HG03039 (cell line): ENCODE results near the gene PLCD1.
"Not testable (repeated sequence)": the region's sequence is repeated elsewhere in the genome, so short reads cannot be mapped to it uniquely, and the experiment has no call there.

Experiments used
- ATAC-seq: cut with Tn5 transposase; IDR thresholded peaks from one replicate; pipeline ENCODE4 v1.9.1; 2021; ENCODE audit warnings: mild to moderate bottlenecking, moderate library complexity; ENCODE audit not compliant: unreplicated experiment

The PLCD1 gene

DNA sequence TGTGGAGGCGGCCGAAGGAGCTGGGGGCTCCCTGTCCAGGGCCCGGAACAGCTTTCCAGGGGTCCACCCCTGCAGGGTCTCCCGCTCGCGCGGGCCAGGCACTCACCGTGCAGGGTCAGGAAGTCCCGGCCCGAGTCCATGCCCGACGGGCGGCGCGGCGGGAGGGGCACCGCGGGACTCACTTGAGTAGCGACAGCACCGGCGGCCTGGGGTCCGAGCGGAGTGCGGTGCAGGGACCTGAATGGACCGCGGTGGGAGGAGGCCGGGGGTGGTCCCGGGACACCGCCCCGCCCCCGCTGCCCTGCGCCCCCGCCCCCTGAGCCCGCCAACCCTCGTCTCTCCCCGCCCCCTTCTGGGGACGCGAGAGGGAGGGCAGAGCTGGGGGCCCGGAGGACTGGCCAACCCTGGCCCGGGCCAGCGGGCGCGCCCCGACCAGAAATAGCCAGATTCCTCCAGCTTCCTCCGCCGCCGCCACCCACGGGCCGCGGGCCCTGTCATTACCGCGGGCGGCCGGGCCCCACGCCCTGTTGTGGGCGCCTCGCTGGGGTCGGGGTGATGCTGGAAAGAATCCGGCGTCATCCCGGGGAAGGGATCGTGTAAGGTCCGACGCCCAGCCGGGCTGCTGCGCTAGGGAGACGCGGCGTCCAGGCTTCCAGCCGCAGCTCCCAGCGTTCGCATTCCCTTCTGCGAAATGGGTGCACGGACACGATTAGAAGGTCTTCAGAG lies at the start of gene PLCD1:
Gene PLCD1, minus strand, starts transcription at position 243 of the 726 bp plus-strand sequence. Its CDS starts 103 bp downstream, at position 140.
- no peak for ATAC-seq

DNA sequence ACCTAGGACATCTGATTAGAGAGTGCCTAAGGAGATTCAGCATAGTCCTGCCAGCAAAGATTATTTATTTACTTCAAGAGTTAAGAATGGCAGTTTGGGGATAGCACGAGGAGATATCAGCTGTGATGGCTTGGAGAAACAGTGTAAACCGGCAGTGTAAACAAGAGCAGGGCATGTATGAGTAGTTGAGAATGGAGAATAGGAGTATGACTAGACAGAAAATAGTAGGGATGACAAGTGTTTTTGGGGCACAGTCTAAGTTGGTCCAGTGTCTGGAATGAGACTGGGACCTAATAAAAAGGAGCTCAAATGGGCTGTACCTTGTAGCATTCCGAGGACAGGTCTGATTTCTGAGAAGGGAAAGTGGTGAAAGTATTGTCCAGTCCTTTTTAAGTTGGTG lies 47.6 kb upstream of the PLCD1 start:
- not testable (repeated sequence) for ATAC-seq

DNA sequence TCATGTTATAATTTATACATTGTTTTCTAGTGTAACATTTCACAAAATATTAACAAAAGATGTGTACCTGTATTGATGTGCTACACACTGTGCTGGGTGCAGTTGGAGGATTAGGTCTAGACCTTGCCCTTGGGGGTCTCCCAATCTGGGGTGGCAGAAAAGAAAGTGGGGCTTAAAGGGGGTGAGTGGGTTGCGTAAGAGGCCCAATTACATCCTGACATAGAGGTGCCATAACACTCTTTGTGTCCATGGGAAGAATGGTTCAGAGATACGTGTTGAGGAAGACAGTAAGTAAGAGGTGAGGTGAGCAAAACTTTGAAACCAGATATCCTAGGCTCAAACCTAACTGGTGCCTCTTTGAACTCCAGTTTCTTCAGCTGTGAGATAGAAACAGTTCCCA lies 40.6 kb upstream of the PLCD1 start:
- ATAC-seq, result no peak

- no peak for ATAC-seq
Observed at GRCh38 chr3:38067508-38068233, 38.2 kb upstream of the PLCD1 start.

GRCh38 chr3:38064453-38064852 lies 35.0 kb upstream of the PLCD1 start:
- not testable (repeated sequence) for ATAC-seq

DNA sequence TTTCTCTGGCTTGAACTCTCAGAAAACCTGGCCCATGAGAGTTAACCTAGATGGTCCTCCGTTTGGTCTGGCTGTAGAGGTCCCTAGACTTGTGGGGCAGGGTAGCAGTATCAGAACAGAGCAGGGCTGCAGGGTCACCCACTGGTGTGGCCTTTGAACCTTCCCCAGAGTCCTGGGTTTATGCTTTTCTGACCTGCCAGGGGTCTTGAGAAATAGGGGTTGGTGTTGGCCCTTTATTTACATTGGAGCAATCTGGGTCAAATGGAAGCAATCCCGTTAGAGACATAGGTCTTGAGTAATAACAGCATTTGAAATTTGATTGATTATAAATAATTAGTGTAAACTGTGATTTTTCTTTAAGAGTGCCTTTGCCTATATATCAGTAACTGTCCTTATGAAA lies 33.4 kb upstream of the PLCD1 start:
- ATAC-seq, result no peak

DNA sequence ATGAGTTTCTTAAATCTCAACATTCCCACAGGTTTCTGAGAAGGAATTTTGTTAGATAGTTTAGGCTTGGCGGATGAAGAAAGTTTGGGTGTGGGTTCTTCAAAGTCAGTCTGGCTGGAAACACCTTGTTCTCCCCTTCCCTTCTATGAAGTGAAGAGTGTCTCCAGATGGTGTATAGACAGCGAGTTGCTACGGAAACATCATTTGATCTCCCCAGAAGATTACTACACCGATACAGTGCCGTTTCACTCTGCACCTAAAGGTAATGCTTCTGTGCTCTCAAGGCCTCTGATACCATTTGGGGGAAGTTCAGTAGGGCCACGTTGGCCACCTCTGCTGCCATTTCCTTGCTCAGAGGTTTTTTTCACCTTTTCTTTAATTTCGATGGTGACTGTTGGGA lies 30.1 kb upstream of the PLCD1 start:
- no peak for ATAC-seq

DNA sequence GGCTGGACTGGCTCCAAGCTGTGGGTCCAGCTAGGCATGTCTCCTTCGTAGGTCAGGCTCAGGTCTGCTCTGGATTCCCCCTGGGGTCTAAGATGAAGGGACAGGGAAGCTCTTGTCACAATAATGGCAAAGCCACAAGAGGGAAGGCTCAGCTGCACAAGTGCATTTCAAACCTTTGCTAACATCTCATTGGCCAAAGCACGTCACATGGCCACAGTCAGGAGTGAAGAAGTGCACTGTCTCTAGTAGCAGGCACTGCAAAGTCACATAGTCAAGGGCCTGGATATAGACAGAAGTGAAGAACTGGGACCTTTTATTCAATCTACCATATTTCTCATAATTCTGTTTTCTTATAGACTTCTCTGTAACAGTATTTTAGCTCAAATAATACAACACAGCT lies 29.7 kb upstream of the PLCD1 start:
- no peak for ATAC-seq

GRCh38 chr3:38054499-38055001 lies 25.1 kb upstream of the PLCD1 start:
- no peak for ATAC-seq

- ATAC-seq, result not testable (repeated sequence)
Observed at GRCh38 chr3:38053813-38054498, 24.5 kb upstream of the PLCD1 start.

DNA sequence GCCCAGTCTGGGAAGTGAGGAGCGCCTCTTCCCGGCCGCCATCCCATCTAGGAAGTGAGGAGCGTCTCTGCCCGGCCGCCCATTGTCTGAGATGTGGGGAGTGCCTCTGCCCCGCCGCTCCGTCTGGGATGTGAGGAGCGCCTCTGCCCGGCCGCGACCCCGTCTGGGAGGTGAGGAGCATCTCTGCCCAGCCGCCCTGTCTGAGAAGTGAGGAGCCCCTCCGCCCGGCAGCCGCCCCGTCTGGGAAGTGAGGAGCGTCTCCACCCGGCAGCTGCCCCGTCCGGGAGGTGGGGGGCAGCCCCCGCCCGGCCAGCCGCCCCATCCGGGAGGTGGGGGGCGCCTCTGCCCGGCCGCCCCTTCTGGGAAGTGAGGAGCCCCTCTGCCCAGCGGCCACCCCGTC lies 23.8 kb upstream of the PLCD1 start:
- not testable (repeated sequence) for ATAC-seq

DNA sequence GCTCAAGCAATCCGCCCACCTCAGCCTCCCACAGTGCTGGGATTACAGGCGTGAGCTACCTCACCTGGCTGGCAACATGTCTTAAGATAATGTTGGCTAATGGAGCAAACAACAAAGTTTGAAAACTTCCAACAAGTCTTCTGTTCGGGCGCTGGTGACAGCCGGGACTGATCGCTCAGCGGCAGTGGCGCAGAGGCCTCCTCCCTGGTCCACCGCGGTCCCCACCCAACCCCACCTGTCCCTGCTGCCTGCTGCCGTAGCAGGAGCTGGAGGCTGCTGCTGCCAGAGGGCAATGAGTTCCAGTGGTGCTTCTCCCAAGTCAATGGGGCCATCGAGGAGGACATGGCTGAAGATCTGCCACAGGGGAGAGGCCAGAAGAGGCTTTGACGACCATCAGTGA lies 21.7 kb upstream of the PLCD1 start:
- ATAC-seq, result no peak

DNA sequence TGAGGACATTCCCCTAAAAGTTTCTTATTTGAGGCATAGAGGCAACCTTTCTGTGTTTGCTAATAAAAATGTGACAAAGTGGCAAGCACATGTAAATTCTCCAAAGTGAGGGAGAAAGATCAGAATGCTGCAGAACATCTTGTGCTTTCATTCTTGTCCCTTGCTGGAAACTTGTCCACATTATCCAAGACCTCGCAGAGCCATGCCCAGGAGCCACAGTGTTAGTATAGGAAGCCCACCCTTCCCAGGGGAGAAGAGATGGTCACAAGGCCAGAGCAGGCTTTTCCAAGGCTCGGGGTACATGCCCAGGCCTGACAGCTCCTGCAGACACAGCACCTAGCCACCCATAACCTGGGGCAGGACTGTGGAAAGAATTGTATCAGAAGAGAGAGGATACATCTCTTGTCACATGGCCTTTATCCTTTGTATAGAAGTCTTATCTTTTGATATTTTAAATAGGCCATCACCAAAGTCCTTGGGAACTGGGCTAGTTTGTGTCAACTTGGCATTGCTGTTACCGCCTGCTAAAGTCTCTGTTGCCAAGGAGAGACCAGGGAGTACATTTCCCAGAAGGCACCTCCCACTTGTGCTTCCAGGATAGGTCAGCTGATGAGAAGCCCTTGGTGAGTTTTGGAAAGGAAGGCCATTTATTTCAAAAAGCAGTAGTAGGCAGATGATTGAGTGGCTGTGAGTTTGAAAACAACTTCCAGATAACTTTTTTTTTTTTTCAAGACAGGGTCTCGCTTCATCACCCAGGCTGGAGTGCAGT lies 20.1 kb upstream of the PLCD1 start:
- no peak for ATAC-seq

- no peak for ATAC-seq
Observed at GRCh38 chr3:38047896-38048295, 18.5 kb upstream of the PLCD1 start.

- ATAC-seq, result no peak
Observed at GRCh38 chr3:38046821-38047220, 17.4 kb upstream of the PLCD1 start.

- ATAC-seq, result no peak
Observed at GRCh38 chr3:38046027-38046426, 16.6 kb upstream of the PLCD1 start.

DNA sequence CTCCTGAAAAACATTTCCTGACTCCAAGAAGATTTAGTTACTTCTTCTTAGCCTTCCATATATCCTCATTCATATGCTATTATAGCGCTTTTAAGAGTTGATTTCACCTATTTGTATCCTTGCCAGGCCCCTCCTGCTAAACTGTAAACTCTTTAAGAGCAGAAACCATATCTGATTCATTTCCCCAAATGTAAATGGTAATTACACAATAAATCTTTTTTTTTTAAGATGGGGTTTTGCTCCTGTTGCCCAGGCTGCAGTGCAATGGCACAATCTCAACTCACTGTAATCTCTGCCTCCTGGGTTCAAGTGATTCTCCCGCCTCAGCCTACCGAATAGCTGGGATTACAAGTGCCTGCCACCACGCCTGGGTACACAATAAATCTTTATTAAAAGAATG lies 14.0 kb upstream of the PLCD1 start:
- no peak for ATAC-seq

DNA sequence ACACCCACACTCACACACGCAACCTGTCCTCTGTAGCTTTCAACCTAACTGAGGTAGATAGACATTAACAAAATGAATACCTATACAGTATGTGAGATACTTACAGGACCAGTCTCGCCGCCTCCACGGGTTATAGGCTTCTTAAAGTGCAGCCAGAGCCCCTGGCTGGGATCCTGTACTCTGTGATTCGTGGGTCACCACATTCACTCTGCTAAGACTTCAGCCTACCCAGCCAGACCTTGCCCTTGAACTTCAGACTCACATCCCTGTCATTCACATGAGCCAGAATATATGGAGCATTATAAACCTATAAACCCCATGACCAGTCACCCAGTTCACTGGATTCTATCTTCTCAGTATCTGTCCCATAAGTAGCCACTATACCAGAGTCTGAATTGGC lies 11.0 kb upstream of the PLCD1 start:
- ATAC-seq, result no peak

DNA sequence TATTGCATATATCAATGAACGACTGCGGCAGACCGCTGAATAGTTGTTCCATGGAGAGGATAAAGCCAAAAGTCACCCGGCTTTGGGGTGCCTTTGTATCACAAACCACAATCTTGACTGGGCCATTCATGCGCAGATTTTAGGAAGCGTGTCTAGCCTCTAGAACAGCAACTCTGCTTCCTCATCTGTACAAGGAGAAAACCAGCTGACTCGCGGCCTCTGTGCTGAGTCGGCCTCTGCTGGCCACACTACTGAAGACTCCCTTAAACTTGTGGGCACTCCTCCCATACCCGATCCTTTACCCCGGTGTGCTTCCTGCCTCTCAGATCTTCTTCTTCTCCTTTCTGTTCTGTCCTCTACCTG lies 10.4 kb upstream of the PLCD1 start:
- peak; percentile 49 for ATAC-seq

GRCh38 chr3:38039101-38039898 lies 9.9 kb upstream of the PLCD1 start, which contains the start of gene DLEC1:
DLEC1 (plus strand) TSS chr3:38039208; CDS start chr3:38039226, 18 bp downstream.
- peak; percentile 85 for ATAC-seq
